CD14-positive monocyte (primary cell): ENCODE measurements around the gene PRRT4. TPM values are rescaled to one million over a fixed set of nuclear protein-coding genes. Genes with fewer than 3 reads are reported as not detected.

Source experiments
- DNase-seq, 3 donors: peaks; one replicate each; pipeline ENCODE4 v3.0.0-alpha.2; 2011 to 2022
- H2AFZ ChIP-seq: 2 replicates; pipeline ENCODE4 v1.6.0; 2012; ENCODE audit warnings: mild to moderate bottlenecking, low read depth, low read length, inconsistent platforms; ENCODE audit not compliant: insufficient read depth, poor library complexity, severe bottlenecking
- H3K27ac ChIP-seq, 2 donors: 1 replicate in 1 of 2; 2 replicates in 1 of 2; pipeline ENCODE4 v1.5.1; 2012 to 2013; ENCODE audit warnings: low read length in 2 of 2, control low read depth in 1 of 2, inconsistent platforms in 1 of 2, low read depth in 1 of 2, mild to moderate bottlenecking in 1 of 2
- H3K27me3 ChIP-seq, 2 donors: one replicate each; pipeline versions ENCODE4 v1.6.0 to v1.6.1; 2011 to 2013; ENCODE audit warnings: low read length in 2 of 2; ENCODE audit not compliant: control insufficient read depth in 2 of 2, insufficient read depth in 2 of 2
- H3K36me3 ChIP-seq, 2 donors: replicated peaks in 1 of 2; 1 replicate in 1 of 2; 2 replicates in 1 of 2; pipeline versions ENCODE4 v1.5.1 to v1.6.1; 2012 to 2013; ENCODE audit warnings: low read length in 2 of 2, control low read depth in 1 of 2, inconsistent platforms in 1 of 2, mild to moderate bottlenecking in 1 of 2; ENCODE audit not compliant: insufficient read depth in 2 of 2, control insufficient read depth in 1 of 2
- H3K4me1 ChIP-seq, 2 donors: 1 replicate in 1 of 2; 2 replicates in 1 of 2; pipeline versions ENCODE4 v1.5.1 to v1.6.1; 2012 to 2013; ENCODE audit warnings: low read length in 2 of 2, control low read depth in 1 of 2, inconsistent platforms in 1 of 2, mild to moderate bottlenecking in 1 of 2, moderate library complexity in 1 of 2; ENCODE audit not compliant: insufficient read depth in 2 of 2, control insufficient read depth in 1 of 2
- H3K4me2 ChIP-seq: replicated peaks from 2 replicates; pipeline ENCODE3; 2012; ENCODE audit warnings: low read length, moderate library complexity, mild to moderate bottlenecking; ENCODE audit not compliant: poor library complexity, severe bottlenecking; ENCODE audit errors: extremely low read depth
- H3K4me3 ChIP-seq, 3 experiments: fragments of 200-600 bp in 1 of 3; sonication (generic) in 1 of 3; replicated peaks in 1 of 3; 1 replicate in 2 of 3; 2 replicates in 1 of 3; pipeline ENCODE4 v1.5.1; 2011 to 2013; ENCODE audit warnings: low read length in 3 of 3, mild to moderate bottlenecking in 3 of 3, control low read depth in 2 of 3, low read depth in 2 of 3, inconsistent platforms in 1 of 3, moderate library complexity in 1 of 3
- H3K79me2 ChIP-seq: 2 replicates; pipeline ENCODE4 v1.6.0; 2012; ENCODE audit warnings: mild to moderate bottlenecking, control low read depth, inconsistent platforms, low read length, moderate library complexity; ENCODE audit not compliant: insufficient read depth
- H3K9ac ChIP-seq: 2 replicates; pipeline ENCODE4 v1.6.0; 2017; ENCODE audit warnings: low read length, mild to moderate bottlenecking; ENCODE audit not compliant: insufficient read depth, poor library complexity, severe bottlenecking
- H3K9me3 ChIP-seq, 2 donors: replicated peaks in 1 of 2; 1 replicate in 1 of 2; 2 replicates in 1 of 2; pipeline versions ENCODE4 v1.5.1 to v1.6.1; 2012 to 2013; ENCODE audit warnings: low read length in 2 of 2, control low read depth in 1 of 2; ENCODE audit not compliant: control insufficient read depth in 1 of 2, insufficient read depth in 1 of 2
- H4K20me1 ChIP-seq: 2 replicates; pipeline ENCODE4 v1.6.0; 2012; ENCODE audit warnings: mild to moderate bottlenecking, low read length, control low read depth, moderate library complexity; ENCODE audit not compliant: insufficient read depth
- H3K27ac Mint-ChIP-seq, 7 donors: one replicate each; pipeline ENCODE4 v1.8.0; 2020; ENCODE audit warnings: mild to moderate bottlenecking in 7 of 7, mixed read lengths in 7 of 7, moderate library complexity in 6 of 7, inconsistent platforms in 2 of 7
- H3K27me3 Mint-ChIP-seq, 3 donors: one replicate each; pipeline ENCODE4 v1.8.0; 2021 to 2022; ENCODE audit warnings: low read depth in 3 of 3, mild to moderate bottlenecking in 3 of 3, mixed read lengths in 3 of 3, moderate library complexity in 3 of 3, inconsistent platforms in 1 of 3
- H3K36me3 Mint-ChIP-seq, 2 donors: one replicate each; pipeline ENCODE4 v1.8.0; 2020; ENCODE audit warnings: mixed read lengths in 2 of 2, inconsistent platforms in 1 of 2, mild to moderate bottlenecking in 1 of 2
- H3K4me1 Mint-ChIP-seq: one replicate; pipeline ENCODE4 v1.8.0; 2020; ENCODE audit warnings: mild to moderate bottlenecking, mixed read lengths
- H3K4me3 Mint-ChIP-seq, 2 donors: one replicate each; pipeline ENCODE4 v1.8.0; 2020; ENCODE audit warnings: mild to moderate bottlenecking in 2 of 2, mixed read lengths in 2 of 2, moderate library complexity in 1 of 2
- H3K9me3 Mint-ChIP-seq, 7 donors: one replicate each; pipeline ENCODE4 v1.8.0; 2020 to 2022; ENCODE audit warnings: mixed read lengths in 7 of 7, mild to moderate bottlenecking in 6 of 7, moderate library complexity in 6 of 7, inconsistent platforms in 2 of 7
- CTCF ChIP-seq: fragments of 200-600 bp; IDR thresholded peaks from one replicate; pipeline ENCODE4 v1.8.0; 2022; ENCODE audit warnings: antibody characterized with exemption, mild to moderate bottlenecking
- WGBS: methylation state at CpG from one replicate; pipeline ENCODE4 v1.1.5; 2013; ENCODE audit warnings: missing lambda C conversion rate; ENCODE audit not compliant: insufficient coverage; 5-methylcytosine and 5-hydroxymethylcytosine counted together
- intact Hi-C, 2 donors: fragments of 100-400 bp; cut with micrococcal nuclease; formaldehyde crosslinking; loops; one replicate each; pipeline versions ENCODE4 v1.15.0 to v1.15.1; 2023
- polyA plus RNA-seq, 3 donors: library from polyadenylated mRNA; depleted of rRNA in 1 of 3; unstranded in 2 of 3; stranded (reverse) in 1 of 3; fragments of 300-500 nt in 2 of 3; fragments of >200 nt in 1 of 3; fragmentation: Illumina TruSeq in 2 of 3; gene quantifications; 1 replicate in 2 of 3; 2 replicates in 1 of 3; pipeline ENCODE4 v1.2.3, GENCODE V29; 2012 to 2021

PRRT4 gene
- polyA plus RNA-seq, 3 donors: 1.1 TPM; not detected in 2

GRCh38 chr7:128384726-128385125, 23.2 kb upstream of the PRRT4 start:
- Mint-ChIP-seq H3K27me3 (peaks cover 8 to 15% (median 11%) of the 10 kb centered on the region in 3 donors), H3K4me3 (no peak overlapping the region), H3K27ac (peak overlapping the region in 1 of 7 donors; percentile 15), H3K36me3 (no peaks in the 10 kb centered on the region), H3K4me1 (peaks cover 27% of the 10 kb centered on the region), H3K9me3 (peaks cover 0 to 3% (median 0%) of the 10 kb centered on the region in 7 donors)
- DNase-seq: no peak
- H3K9ac ChIP-seq: no peak overlapping the region
- TF ChIP-seq CTCF: no peak
- no peak overlapping the region for H3K4me2 ChIP-seq
- H3K27ac ChIP-seq: no peak overlapping the region
- H3K9me3 ChIP-seq: no peaks in the 10 kb centered on the region
- no peaks in the 10 kb centered on the region for H3K27me3 ChIP-seq
- peaks cover 15 to 17% of the 10 kb centered on the region in 2 donors for H3K4me1 ChIP-seq
- intact Hi-C loops: loop anchor here in 1 of 2 donors (5.0 kb wide), 1 partner anchor 677 kb away; no protein-coding TSS in a partner anchor
- no peaks in the 10 kb centered on the region for H4K20me1 ChIP-seq
- H3K36me3 ChIP-seq: no peaks in the 10 kb centered on the region
- WGBS: 100% methylated on average over 1 of the region's 7 CpGs
- no peak overlapping the region for H2AFZ ChIP-seq
- no peak overlapping the region for H3K4me3 ChIP-seq
- H3K79me2 ChIP-seq: no peaks in the 10 kb centered on the region

DNA sequence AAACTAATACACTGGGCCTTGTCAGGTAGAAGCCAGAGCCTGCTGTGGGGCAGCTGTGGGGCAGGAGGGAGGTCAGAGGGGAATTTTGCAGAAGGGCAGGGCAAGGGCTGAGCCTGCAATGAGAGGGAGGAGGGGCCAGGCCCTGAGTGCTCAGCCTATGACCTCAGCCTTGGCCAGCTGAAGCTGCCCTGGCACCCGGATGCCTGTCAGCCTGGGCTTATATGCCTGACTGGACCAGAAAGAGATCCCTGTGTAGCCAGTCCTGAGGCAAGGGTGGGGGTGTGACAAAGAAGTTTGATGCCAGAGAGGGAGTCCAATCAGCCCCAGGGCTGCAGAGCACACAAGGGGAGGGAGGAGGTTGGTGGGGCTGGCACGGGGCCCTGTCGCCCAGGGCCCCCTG, 22.3 kb upstream of the PRRT4 start:
- no CpG with 5 or more reads among the region's 3 CpGs for WGBS
- H3K4me1 ChIP-seq: peaks cover 15 to 17% of the 10 kb centered on the region in 2 donors
- intact Hi-C loops: no loop called here
- H4K20me1 ChIP-seq: no peaks in the 10 kb centered on the region
- Mint-ChIP-seq H3K36me3 (no peaks in the 10 kb centered on the region), H3K27ac (no peak overlapping the region), H3K4me1 (peaks cover 27% of the 10 kb centered on the region), H3K27me3 (peaks cover 8 to 10% (median 9%) of the 10 kb centered on the region in 3 donors), H3K9me3 (peaks cover 0 to 3% (median 0%) of the 10 kb centered on the region in 7 donors), H3K4me3 (no peak overlapping the region)
- DNase-seq: no peak
- H3K4me2 ChIP-seq: no peak overlapping the region
- H3K27ac ChIP-seq: no peak overlapping the region
- H3K27me3 ChIP-seq: no peaks in the 10 kb centered on the region
- H3K4me3 ChIP-seq: no peak overlapping the region
- H3K9me3 ChIP-seq: no peaks in the 10 kb centered on the region
- H3K36me3 ChIP-seq: no peaks in the 10 kb centered on the region
- H3K79me2 ChIP-seq: no peaks in the 10 kb centered on the region
- no peak overlapping the region for H3K9ac ChIP-seq
- H2AFZ ChIP-seq: no peak overlapping the region
- TF ChIP-seq CTCF: no peak
